ENCODE data around the gene PLEKHA6. TPM values are rescaled to one million over a fixed set of nuclear protein-coding genes. Genes with fewer than 3 reads are reported as not detected.

PLEKHA6 gene
- total and polyA plus RNA-seq, 2 experiments from 2014 or later: 2.8 to 6.2 TPM

GRCh38 chr1:204358605-204359004, 1.1 kb downstream of the PLEKHA6 start:
- peaks cover 33% of the 10 kb centered on the region for H3K4me1 ChIP-seq (ENCODE audit: insufficient read depth)

GRCh38 chr1:204357551-204358490, 1.9 kb downstream of the PLEKHA6 start:
- Histone ChIP-seq H3K27ac (ENCODE audit: low read depth) (no peak overlapping the region), H3K79me2 (replicated peaks; ENCODE audit: insufficient read depth) (no peaks in the 10 kb centered on the region), H3K9me2 (ENCODE audit: insufficient read depth) (no peaks in the 10 kb centered on the region), H3K4me1 (ENCODE audit: insufficient read depth) (peaks cover 30% of the 10 kb centered on the region), H4K20me1 (replicated peaks; ENCODE audit: insufficient read depth) (no peaks in the 10 kb centered on the region), H3K4me3 (no peak overlapping the region), H3K4me2 (0 out of 2 replicates have a peak overlapping the region, but pooled peaks have one; percentile 85), H2AFZ (peak overlapping the region; percentile 76), H3F3A (replicated peaks; ENCODE audit: low read depth) (0 out of 2 replicates have a peak, but pooled peaks cover 3% of the 10 kb centered on the region), H3K27me3 (ENCODE audit: insufficient read depth) (peaks cover 7% of the 10 kb centered on the region; the same call in 1 of the 2 replicates), H3K36me3 (ENCODE audit: insufficient read depth) (no peaks in the 10 kb centered on the region)
- Mint-ChIP-seq H3K9me3 (no peaks in the 10 kb centered on the region), H3K27ac (no peak overlapping the region), H3K4me3 (no peak overlapping the region; the same call in 2 of the 3 replicates), H3K36me3 (ENCODE audit: low read depth) (no peaks in the 10 kb centered on the region), H3K27me3 (ENCODE audit: insufficient read depth, low read depth, poor library complexity) (peaks cover 21% of the 10 kb centered on the region), H3K4me1 (peaks cover 34% of the 10 kb centered on the region)
- TF ChIP-seq CREB1 (CRISPR knock-in tag; IDR thresholded peaks at IDR 0.05; ENCODE audit: low read depth) (0 out of 2 replicates have a peak, but pooled peaks have one; percentile 30), CTCF (conservative IDR thresholded peaks at IDR 0.05; ENCODE audit: low read depth in 2 of 2) (peak in 1 of 2 experiments; percentile 48; a peak in 3 of 4 replicates), ZNF331 (CRISPR knock-in tag; IDR thresholded peaks at IDR 0.05; ENCODE audit: low read depth) (no peak)
- ATAC-seq: peak; percentile 30
- DNase-seq (ENCODE audit: low spot score): peak; percentile 53

More at GRCh38 chr1:204358605-204359004, 1.1 kb downstream of the PLEKHA6 start:
- ATAC-seq (no peak), DNase-seq (ENCODE audit: low spot score) (no peak)
- H3K27ac ChIP-seq (ENCODE audit: low read depth): no peak overlapping the region
- peaks cover 12% of the 10 kb centered on the region; the same call in 1 of the 2 replicates for H3K27me3 ChIP-seq (ENCODE audit: insufficient read depth)
- no peak overlapping the region; the same call in 1 of the 2 replicates for H2AFZ ChIP-seq
- H3K4me3 ChIP-seq: peak overlapping the region; percentile 61
- H3K27ac Mint-ChIP-seq: no peak overlapping the region
- no peaks in the 10 kb centered on the region for H3K79me2 ChIP-seq (replicated peaks; ENCODE audit: insufficient read depth)
- TF ChIP-seq REST (IDR thresholded peaks at IDR 0.05; ENCODE audit: unreplicated experiment) (no peak), STAT1 (IDR thresholded peaks at IDR 0.05; ENCODE audit: unreplicated experiment) (no peak)
- H3K36me3 Mint-ChIP-seq (ENCODE audit: low read depth): no peaks in the 10 kb centered on the region
- no peaks in the 10 kb centered on the region for H3K9me3 Mint-ChIP-seq
- H4K20me1 ChIP-seq (replicated peaks; ENCODE audit: insufficient read depth): no peaks in the 10 kb centered on the region
- H3K4me3 Mint-ChIP-seq: peak overlapping the region; percentile 61; the same call in 2 of the 3 replicates
- peaks cover 34% of the 10 kb centered on the region for H3K4me1 Mint-ChIP-seq
- peak overlapping the region; percentile 85 for H3K4me2 ChIP-seq
- H3K36me3 ChIP-seq (ENCODE audit: insufficient read depth): no peaks in the 10 kb centered on the region
- no peaks in the 10 kb centered on the region for H3K9me2 ChIP-seq (ENCODE audit: insufficient read depth)
- H3K27me3 Mint-ChIP-seq (ENCODE audit: insufficient read depth, low read depth, poor library complexity): peaks cover 21% of the 10 kb centered on the region
- H3F3A ChIP-seq (replicated peaks; ENCODE audit: low read depth): 0 out of 2 replicates have a peak, but pooled peaks cover 3% of the 10 kb centered on the region

All from GM23338 (cell line).